Activated T-helper 9 cell treated with anti-CD3 and anti-CD28 coated beads, Interleukin-2, amount 50 U/mL, for 16 hours (primary cell): Measurements from ENCODE around the gene NR3C1.
A peak's percentile ranks its signal among the peaks of the same experiment; 100 is the strongest.

Experiments used
- DNase-seq: peaks from one replicate; pipeline ENCODE4 v3.0.0-alpha.2; 2020; ENCODE audit warnings: low read depth

NR3C1 gene

GRCh38 chr5:143425835-143426234 lies 22.3 kb upstream of the NR3C1 start:
- DNase-seq: no peak

- no peak for DNase-seq
Observed at GRCh38 chr5:143418140-143418866, 14.8 kb upstream of the NR3C1 start.

- no peak for DNase-seq
Observed at GRCh38 chr5:143417503-143418139, 14.1 kb upstream of the NR3C1 start.

GRCh38 chr5:143416411-143416810 lies 12.9 kb upstream of the NR3C1 start:
- no peak for DNase-seq

GRCh38 chr5:143413958-143414669 lies 10.6 kb upstream of the NR3C1 start:
- no peak for DNase-seq

GRCh38 chr5:143412661-143413342 lies 9.3 kb upstream of the NR3C1 start:
- no peak for DNase-seq

- no peak for DNase-seq
Observed at GRCh38 chr5:143409926-143410325, 6.4 kb upstream of the NR3C1 start.

- DNase-seq: no peak
Observed at GRCh38 chr5:143406408-143406807, 2.9 kb upstream of the NR3C1 start.

- DNase-seq: no peak
Observed at GRCh38 chr5:143405849-143406098, 2.3 kb upstream of the NR3C1 start.

GRCh38 chr5:143405063-143405848 lies 1.8 kb upstream of the NR3C1 start:
- peak; percentile 83 for DNase-seq

- DNase-seq: peak; percentile 60
Observed at GRCh38 chr5:143404416-143405062, 1.1 kb upstream of the NR3C1 start.

- DNase-seq: no peak
Observed at GRCh38 chr5:143403334-143403592, 223 bp downstream of the NR3C1 start.

GRCh38 chr5:143402553-143403333 lies 743 bp downstream of the NR3C1 start:
- peak; percentile 37 for DNase-seq

- DNase-seq: no peak
Observed at GRCh38 chr5:143402017-143402552, 1.4 kb downstream of the NR3C1 start.

GRCh38 chr5:143401227-143402016 lies 2.1 kb downstream of the NR3C1 start:
- no peak for DNase-seq

- DNase-seq: no peak
Observed at GRCh38 chr5:143400541-143401226, 2.8 kb downstream of the NR3C1 start.

- DNase-seq: no peak
Observed at GRCh38 chr5:143399616-143400540, 3.6 kb downstream of the NR3C1 start.
